Stimulated activated CD8-positive, alpha-beta memory T cell treated with anti-CD3 and anti-CD28 coated beads, Interleukin-15, amount 100 ng/mL, for 4 hours (primary cell): ENCODE results near the gene PTPRF.
"Not testable (repeated sequence)": the region's sequence is repeated elsewhere in the genome, so short reads cannot be mapped to it uniquely, and the experiment has no call there.

Experiments
- DNase-seq, 2 donors: peaks; one replicate each; pipeline ENCODE4 v3.0.0-alpha.2; 2020; ENCODE audit warnings: low read depth in 2 of 2

PTPRF gene

GRCh38 chr1:43634721-43635120 lies 104.0 kb downstream of the PTPRF start:
- DNase-seq: no peak

- no peak for DNase-seq
Observed at GRCh38 chr1:43636006-43636641, 105.4 kb downstream of the PTPRF start.

GRCh38 chr1:43637267-43637666 lies 106.6 kb downstream of the PTPRF start:
- DNase-seq: no peak

GRCh38 chr1:43638381-43638780 lies 107.7 kb downstream of the PTPRF start:
- DNase-seq: not testable (repeated sequence)

- no peak for DNase-seq
Observed at GRCh38 chr1:43639976-43640794, 109.5 kb downstream of the PTPRF start.

- DNase-seq: no peak
Observed at GRCh38 chr1:43644558-43644957, 113.9 kb downstream of the PTPRF start.

- no peak for DNase-seq
Observed at GRCh38 chr1:43645461-43645860, 114.8 kb downstream of the PTPRF start.

- not testable (repeated sequence) for DNase-seq
Observed at GRCh38 chr1:43647331-43647730, 116.6 kb downstream of the PTPRF start.

- DNase-seq: no peak
Observed at GRCh38 chr1:43648221-43648847, 117.7 kb downstream of the PTPRF start.

- no peak for DNase-seq
Observed at GRCh38 chr1:43648876-43649477, 118.3 kb downstream of the PTPRF start.

GRCh38 chr1:43650310-43651085 lies 119.8 kb downstream of the PTPRF start:
- peak; percentile 67 to 86 for DNase-seq

- no peak for DNase-seq
Observed at GRCh38 chr1:43651188-43651587, 120.5 kb downstream of the PTPRF start.

- no peak for DNase-seq
Observed at GRCh38 chr1:43651902-43652301, 121.2 kb downstream of the PTPRF start.

- DNase-seq: no peak
Observed at GRCh38 chr1:43653339-43653738, 122.7 kb downstream of the PTPRF start.

GRCh38 chr1:43653893-43654292 lies 123.2 kb downstream of the PTPRF start:
- no peak for DNase-seq

- DNase-seq: no peak
Observed at GRCh38 chr1:43655953-43656352, 125.3 kb downstream of the PTPRF start.

- no peak for DNase-seq
Observed at GRCh38 chr1:43659212-43660166, 128.8 kb downstream of the PTPRF start.

- DNase-seq: no peak
Observed at GRCh38 chr1:43660355-43660754, 129.7 kb downstream of the PTPRF start.

GRCh38 chr1:43664369-43664768 lies 133.7 kb downstream of the PTPRF start:
- no peak for DNase-seq

- no peak for DNase-seq
Observed at GRCh38 chr1:43666608-43667007, 135.9 kb downstream of the PTPRF start.
